AML-193 (cell line): Measurements from ENCODE around the gene OR4F15.
"Not testable (repeated sequence)": the region's sequence is repeated elsewhere in the genome, so short reads cannot be mapped to it uniquely, and the experiment has no call there.

Experiments
- DNase-seq, 2 experiments: peaks; one replicate each; lab custom pipeline; 2025; lab: John Stamatoyannopoulos, UW

OR4F15 gene

DNA sequence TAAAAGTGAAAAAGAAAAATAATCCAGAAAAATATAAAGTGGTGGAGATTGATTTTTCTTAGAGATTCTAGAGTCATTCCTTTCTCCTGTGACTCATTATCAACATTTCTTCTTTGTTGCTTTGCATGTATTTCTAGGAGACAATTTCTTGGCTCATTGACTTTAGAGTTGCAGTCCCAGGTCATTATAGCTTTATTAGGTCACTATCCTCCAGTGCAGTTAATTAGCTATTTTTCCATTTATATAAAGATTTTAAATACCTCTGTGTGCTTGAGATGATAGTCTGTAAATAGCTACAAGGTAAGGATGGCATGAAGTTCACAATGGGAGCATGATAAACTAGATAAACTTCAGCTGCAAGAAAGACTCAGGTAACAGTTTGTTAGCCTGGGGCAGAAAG lies at the start of gene OR4F15:
Gene OR4F15 (plus strand): TSS at position 301 of the 400 bp plus-strand sequence. CDS start 5,985 bp downstream, outside the sequence.
- no peak for DNase-seq

DNA sequence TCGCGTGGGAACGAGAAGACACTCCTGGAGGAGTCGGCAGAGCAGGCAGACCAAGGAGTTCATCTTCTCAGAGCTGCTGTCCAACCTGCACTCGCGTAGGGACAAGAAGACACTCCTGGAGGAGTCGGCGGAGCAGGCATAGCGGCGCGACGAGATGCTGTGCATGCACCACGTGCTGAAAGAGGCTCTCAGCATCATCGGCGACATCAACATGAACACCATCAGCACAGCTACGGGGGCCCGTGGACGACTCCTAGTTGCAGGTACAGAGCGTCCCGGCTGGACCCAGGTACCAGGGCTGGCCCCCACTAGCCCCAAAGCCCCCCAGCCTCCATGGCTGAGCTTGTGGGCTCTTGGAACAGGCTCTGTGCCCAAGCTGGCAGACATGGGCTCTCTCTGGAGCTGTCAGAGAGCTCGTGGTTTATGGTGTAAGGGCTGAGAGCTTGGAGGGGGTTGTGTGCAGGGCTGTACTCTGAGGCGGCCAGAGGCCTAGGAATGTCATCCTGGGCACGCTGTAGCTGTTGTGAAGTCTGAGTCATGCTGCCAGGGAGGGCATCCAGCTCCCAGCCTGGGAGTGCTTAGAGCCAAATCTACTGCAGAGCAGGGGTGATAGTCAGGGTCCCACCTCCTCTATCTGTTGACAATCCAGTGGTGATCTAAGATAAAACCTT lies 47.2 kb upstream of the OR4F15 start:
- DNase-seq: not testable (repeated sequence)

GRCh38 chr15:101765340-101765671 lies 46.7 kb upstream of the OR4F15 start:
- not testable (repeated sequence) for DNase-seq

DNA sequence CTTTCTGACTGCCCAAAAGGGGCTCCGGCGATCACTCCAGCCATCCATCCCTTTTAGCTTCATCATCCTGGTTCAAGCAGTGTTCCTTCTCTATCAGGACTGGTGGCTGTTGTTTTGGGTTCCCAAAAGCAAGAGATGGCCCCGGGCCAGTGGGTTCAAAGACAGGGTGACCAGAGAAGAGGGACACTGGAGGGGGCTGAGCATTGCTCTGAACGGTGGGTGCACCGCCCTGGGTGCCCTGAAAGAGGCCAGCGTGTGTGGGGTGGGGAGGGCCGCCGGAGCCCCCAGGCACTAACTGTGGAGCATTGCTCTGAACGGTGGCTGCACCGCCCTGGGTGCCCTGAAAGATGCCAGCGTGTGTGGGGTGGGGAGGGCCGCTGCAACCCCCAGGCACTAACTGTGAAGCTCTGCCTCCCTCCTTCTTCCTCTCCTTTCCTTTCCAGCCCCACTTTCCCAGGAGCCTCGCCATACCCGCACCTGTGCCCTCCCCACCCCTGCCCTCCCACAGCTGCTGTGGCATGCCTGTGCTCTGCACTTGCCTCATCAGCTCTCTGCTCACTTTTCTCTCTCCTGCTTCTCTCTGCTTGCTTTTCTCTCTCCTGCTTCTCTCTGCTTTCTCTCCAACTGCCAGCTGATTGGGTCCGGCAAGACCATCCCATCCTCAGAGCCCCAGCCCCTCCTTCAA lies 46.1 kb upstream of the OR4F15 start:
- no peak for DNase-seq

- DNase-seq: not testable (repeated sequence)
Observed at GRCh38 chr15:101767083-101767640, 44.8 kb upstream of the OR4F15 start.

DNA sequence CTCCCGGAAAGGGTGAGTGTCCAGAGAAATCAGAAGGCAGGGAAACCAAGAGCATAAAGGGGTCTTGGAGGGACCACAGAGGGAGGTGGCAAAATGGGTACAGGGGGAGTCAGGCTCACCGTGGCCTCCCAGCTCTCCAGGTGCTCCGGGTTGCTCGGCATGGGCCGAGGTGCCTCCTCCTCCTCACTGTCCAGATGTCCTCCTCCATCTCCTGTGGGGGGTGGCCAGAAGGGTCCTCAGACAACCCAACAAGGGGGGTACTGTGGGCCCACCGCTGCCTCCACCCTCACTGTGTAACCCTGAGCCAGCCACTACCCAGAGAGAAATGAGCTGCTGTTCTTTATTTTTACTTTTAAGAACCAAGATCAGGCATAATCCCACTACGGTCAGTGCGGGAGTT lies 39.1 kb upstream of the OR4F15 start:
- no peak for DNase-seq

DNA sequence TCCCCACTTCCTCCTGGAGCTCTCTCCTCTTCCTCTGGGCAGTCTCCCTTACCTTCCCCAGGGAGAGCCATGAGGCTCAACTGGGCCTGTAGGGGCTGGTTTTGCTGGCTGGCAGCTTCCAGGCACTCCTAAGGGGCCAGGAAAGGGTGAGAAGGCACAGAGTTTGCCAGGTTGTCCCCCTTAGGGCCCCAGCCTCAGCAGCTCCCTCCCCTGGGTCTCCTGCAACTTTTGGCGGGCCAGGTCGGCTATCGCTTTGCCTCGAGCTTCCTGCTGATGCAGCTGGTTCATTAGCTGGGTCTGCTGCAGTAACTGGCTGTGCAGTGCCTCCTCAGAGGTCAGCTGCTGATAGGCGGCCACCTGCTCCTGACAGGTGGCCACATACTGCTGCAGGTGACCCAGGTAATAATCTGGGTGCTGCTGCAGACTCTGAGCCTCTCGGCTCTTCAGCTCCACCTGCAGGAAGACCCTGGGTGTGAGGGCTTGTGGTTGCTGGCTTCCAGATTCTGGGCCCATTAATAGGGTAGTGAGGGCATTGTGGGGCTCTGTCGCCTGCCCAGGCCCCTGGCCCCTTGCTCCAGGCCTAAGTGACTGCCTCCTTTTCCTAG lies 38.4 kb upstream of the OR4F15 start:
- DNase-seq: no peak

DNA sequence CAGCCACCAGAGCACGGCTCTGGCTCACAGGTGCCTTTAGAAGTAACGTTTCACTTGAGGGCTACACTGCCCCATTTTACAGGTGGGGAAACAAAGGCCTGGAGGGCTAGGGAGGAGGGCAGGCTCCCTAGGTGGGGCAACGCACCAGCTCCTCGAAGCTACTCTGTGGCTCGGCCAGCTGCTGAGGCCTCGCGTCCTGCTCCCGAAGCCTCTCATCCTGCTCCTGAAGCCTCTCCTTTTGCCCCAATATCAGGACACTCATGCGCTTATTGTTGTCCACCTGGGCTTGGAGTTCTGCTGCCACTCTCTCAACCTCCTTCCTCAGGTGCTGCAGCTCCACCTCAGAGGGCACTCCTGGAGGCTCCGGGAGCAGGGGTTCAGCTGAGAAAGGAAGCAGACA lies 36.9 kb upstream of the OR4F15 start:
- no peak for DNase-seq

GRCh38 chr15:101778576-101778975 lies 33.4 kb upstream of the OR4F15 start:
- DNase-seq: not testable (repeated sequence)

- DNase-seq: not testable (repeated sequence)
Observed at GRCh38 chr15:101780225-101780624, 31.8 kb upstream of the OR4F15 start.

DNA sequence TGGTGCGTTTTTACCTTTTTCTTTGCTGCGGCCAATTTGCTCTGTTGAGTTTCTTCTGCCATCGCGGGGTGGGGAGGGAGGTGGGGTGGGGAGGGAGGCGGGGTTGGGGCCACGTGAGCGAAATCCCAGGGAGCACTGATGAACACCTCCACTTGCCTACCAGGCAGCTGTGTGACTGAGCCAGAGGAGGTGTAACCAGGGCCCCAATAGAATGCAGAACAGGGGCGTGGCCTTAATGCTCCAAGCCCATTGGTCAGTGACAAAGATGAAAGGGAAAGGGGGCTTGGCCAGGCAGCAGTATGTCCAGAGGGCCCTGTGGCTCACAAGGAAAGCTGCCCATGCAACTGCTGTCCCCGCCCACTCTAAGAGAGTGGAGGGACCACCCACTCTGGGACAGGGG lies 30.1 kb upstream of the OR4F15 start:
- no peak for DNase-seq

- DNase-seq: no peak
Observed at GRCh38 chr15:101784644-101785043, 27.4 kb upstream of the OR4F15 start.

DNA sequence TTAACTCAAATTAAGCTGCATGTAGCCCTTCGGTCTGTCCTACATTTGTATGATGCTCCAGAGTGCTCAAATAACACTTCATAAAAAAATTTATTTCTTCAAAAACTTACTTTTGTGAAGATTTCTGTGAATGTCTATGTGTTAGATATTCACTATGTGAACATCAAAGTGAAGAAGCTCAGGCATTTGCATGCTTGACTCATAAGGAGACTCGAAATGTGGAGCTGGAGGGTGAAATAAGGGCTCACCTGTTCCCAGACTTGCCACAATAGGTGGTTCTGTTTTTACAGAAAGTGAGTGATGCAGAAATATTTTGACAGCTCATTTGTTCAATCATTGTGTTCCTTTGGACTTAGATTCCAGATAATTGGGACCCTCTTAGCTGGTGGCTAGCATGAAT lies 25.6 kb upstream of the OR4F15 start:
- DNase-seq: not testable (repeated sequence)

- DNase-seq: not testable (repeated sequence)
Observed at GRCh38 chr15:101788001-101788400, 24.0 kb upstream of the OR4F15 start.

DNA sequence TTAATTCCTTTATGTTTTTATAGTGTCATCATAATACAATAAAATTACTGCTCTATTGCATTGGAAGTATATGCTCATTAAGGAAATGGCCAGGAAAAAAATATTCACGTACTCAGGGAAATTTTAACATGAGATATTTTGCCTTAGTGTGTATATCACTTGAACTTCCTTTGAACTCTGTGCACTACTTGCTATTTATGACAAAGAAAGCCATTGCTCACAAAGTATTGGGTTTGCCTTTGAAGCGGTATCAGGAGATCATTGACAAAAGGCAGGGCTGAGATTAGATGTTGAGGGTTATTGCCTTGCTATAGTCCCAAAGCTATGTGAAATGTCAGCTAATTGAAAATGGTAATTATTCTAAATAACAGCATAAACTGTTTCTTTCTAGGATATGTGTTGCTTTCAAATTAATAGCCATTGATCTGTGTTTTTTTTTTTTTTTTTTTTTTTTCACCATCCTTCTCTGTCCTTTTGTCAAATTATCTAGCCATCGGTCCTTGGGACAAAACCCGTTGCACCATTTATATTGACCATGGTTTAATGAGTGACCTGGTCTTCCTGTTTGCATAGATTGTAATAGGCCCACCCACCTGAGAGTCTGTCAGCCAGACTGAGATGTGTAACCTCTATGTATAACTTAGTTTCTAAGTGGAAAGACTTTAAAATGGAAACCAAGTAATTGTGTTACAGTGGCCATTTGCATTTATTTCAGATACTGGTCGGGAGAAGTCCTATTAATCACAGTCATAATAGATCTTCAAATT lies 23.3 kb upstream of the OR4F15 start:
- not testable (repeated sequence) for DNase-seq

GRCh38 chr15:101790748-101791147 lies 21.3 kb upstream of the OR4F15 start:
- not testable (repeated sequence) for DNase-seq

- DNase-seq: not testable (repeated sequence)
Observed at GRCh38 chr15:101793981-101794380, 18.0 kb upstream of the OR4F15 start.

DNA sequence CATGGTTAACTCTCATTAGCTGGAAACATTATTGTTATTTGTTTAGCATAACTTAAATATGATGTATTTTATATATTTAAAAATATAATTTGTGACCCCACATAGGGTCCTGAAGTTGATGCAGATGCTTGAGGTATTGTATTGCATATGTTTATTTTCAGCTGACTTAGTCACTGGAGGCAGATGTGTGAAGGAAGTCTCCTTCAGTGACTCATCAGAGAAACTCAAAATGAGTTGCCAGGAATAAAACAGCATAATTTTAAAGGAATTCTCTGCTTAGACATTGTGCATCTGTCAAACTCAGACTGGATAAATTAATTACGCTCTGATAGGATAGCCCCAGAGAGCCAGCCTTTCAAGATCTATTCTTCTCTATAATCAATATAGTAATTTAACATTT lies 16.5 kb upstream of the OR4F15 start:
- DNase-seq: no peak

DNA sequence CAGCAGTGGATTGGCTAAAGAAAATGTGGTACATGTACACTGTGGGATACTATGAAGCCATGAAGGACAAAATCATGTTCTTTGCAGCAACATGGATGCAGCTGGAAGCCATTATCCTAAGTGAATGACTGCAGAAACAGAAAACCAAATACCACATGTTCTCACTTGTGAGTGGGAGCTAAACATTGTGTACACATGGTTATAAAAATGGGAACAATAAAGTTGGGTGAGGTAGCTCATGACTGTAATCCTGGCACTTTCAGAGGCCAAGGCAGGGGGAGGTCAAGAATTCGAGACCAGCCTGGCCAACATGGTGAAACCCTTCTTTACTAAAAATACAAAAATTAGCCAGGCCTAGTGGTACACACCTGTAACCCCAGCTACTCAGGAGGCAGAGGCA lies 12.3 kb upstream of the OR4F15 start:
- DNase-seq: no peak

- no peak for DNase-seq
Observed at GRCh38 chr15:101801048-101801447, 11.0 kb upstream of the OR4F15 start.

DNA sequence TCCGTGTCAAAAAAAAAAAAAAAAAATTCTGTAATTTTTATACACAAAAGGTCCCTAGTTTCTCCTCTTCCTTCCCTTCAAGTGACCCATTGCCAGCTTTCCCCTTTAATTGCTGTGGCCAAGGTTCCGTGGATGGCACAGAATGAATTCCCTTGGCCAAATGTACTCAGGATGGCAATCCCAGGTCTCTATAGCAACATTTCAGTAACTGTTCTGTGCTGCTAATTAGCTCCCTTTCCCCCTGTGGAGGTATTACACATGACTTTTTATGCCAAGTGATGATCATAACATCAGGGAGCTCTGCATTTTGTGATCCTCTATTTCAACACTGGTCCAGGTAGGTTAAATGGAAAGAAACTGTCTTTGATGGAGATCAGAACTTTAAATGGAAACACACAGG lies 8.8 kb upstream of the OR4F15 start, which contains the start of gene OR4F6:
Gene OR4F6 (plus strand): TSS at position 301 of the 400 bp plus-strand sequence. CDS start 2,211 bp downstream, outside the sequence.
- DNase-seq: no peak

DNA sequence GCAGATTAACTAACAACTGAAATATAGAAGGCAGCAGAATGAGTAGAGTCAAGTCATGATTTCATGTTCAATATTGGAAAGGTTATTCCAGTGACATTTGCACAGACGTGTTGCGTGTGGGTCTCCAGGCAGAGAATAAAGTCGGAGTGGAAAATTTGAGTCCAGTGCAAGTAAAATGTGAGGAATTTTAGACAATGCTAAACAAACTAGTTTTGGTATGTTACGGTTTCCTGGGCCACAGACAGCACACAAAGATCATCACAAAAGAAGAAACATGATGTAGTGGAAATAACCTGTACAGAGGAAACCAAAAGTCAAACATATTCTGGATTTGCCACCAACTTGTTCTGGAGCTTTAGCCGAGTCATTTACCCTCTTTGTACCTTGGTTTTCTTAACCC lies 8.3 kb upstream of the OR4F15 start:
- no peak for DNase-seq
